GM06990 (cell line): ENCODE measurements around the gene EPM2A.
A peak's percentile ranks its signal among the peaks of the same experiment; 100 is the strongest.

Source experiments
- DNase-seq: peaks from one replicate; pipeline ENCODE4 v3.0.0-alpha.2; 2011; ENCODE audit not compliant: insufficient read length; ENCODE audit errors: extremely low read depth
- H3K27me3 ChIP-seq: replicated peaks from 2 replicates; pipeline ENCODE4 v1.6.0; 2011; ENCODE audit warnings: low read length; ENCODE audit not compliant: control insufficient read depth, insufficient read depth
- H3K36me3 ChIP-seq: 2 replicates; pipeline ENCODE4 v1.5.1; 2011; ENCODE audit warnings: low read length; ENCODE audit not compliant: control insufficient read depth, insufficient read depth
- H3K4me3 ChIP-seq: replicated peaks from 2 replicates; pipeline ENCODE4 v1.5.1; 2011; ENCODE audit warnings: low read depth, mild to moderate bottlenecking, control low read depth, low read length
- CTCF ChIP-seq: IDR thresholded peaks from 2 replicates; pipeline ENCODE4 v1.5.1; 2011; ENCODE audit warnings: low read length, control low read depth, mild to moderate bottlenecking, inconsistent platforms; ENCODE audit not compliant: insufficient read depth, poor library complexity, severe bottlenecking

Gene EPM2A

GRCh38 chr6:145630598-145630997 lies 104.7 kb downstream of the EPM2A start:
- no peak overlapping the region for H3K4me3 ChIP-seq
- H3K36me3 ChIP-seq, result no peaks in the 10 kb centered on the region; the same call in 1 of the 2 replicates
- TF ChIP-seq CTCF, result no peak
- no peaks in the 10 kb centered on the region for H3K27me3 ChIP-seq
- DNase-seq, result no peak

- H3K27me3 ChIP-seq, result no peaks in the 10 kb centered on the region
- TF ChIP-seq CTCF, result no peak
- H3K4me3 ChIP-seq, result no peak overlapping the region
- DNase-seq, result no peak
- no peaks in the 10 kb centered on the region; the same call in 1 of the 2 replicates for H3K36me3 ChIP-seq
Observed at GRCh38 chr6:145629478-145629877, 105.8 kb downstream of the EPM2A start.

GRCh38 chr6:145627451-145627850 lies 107.9 kb downstream of the EPM2A start:
- no peaks in the 10 kb centered on the region for H3K27me3 ChIP-seq
- DNase-seq, result peak; percentile 3
- no peak for TF ChIP-seq CTCF
- H3K4me3 ChIP-seq, result no peak overlapping the region
- H3K36me3 ChIP-seq, result no peaks in the 10 kb centered on the region; the same call in 1 of the 2 replicates

- no peak for DNase-seq
- TF ChIP-seq CTCF, result no peak
- no peak overlapping the region for H3K4me3 ChIP-seq
- H3K36me3 ChIP-seq, result no peaks in the 10 kb centered on the region; the same call in 1 of the 2 replicates
- H3K27me3 ChIP-seq, result no peaks in the 10 kb centered on the region
Observed at GRCh38 chr6:145626857-145627256, 108.5 kb downstream of the EPM2A start.

GRCh38 chr6:145623231-145623630 lies 112.1 kb downstream of the EPM2A start:
- Histone ChIP-seq H3K36me3 (no peaks in the 10 kb centered on the region), H3K27me3 (no peaks in the 10 kb centered on the region), H3K4me3 (no peak overlapping the region)
- TF ChIP-seq CTCF, result no peak
- no peak for DNase-seq

GRCh38 chr6:145621776-145622175 lies 113.5 kb downstream of the EPM2A start:
- H3K27me3 ChIP-seq, result no peaks in the 10 kb centered on the region
- H3K4me3 ChIP-seq, result no peak overlapping the region
- TF ChIP-seq CTCF, result no peak
- no peak for DNase-seq
- no peaks in the 10 kb centered on the region for H3K36me3 ChIP-seq
